HG02973 (cell line): ENCODE results near the gene SORL1-AS1.

Source experiments
- ATAC-seq: cut with Tn5 transposase; IDR thresholded peaks from one replicate; pipeline ENCODE4 v1.9.1; 2021; ENCODE audit warnings: moderate library complexity; ENCODE audit not compliant: unreplicated experiment

SORL1-AS1 gene

GRCh38 chr11:121476379-121477032 lies 23.7 kb upstream of the SORL1-AS1 start:
- no peak for ATAC-seq

- ATAC-seq, result no peak
These were observed 21.9 kb upstream of the SORL1-AS1 start for GRCh38 chr11:121474680-121475079.

DNA sequence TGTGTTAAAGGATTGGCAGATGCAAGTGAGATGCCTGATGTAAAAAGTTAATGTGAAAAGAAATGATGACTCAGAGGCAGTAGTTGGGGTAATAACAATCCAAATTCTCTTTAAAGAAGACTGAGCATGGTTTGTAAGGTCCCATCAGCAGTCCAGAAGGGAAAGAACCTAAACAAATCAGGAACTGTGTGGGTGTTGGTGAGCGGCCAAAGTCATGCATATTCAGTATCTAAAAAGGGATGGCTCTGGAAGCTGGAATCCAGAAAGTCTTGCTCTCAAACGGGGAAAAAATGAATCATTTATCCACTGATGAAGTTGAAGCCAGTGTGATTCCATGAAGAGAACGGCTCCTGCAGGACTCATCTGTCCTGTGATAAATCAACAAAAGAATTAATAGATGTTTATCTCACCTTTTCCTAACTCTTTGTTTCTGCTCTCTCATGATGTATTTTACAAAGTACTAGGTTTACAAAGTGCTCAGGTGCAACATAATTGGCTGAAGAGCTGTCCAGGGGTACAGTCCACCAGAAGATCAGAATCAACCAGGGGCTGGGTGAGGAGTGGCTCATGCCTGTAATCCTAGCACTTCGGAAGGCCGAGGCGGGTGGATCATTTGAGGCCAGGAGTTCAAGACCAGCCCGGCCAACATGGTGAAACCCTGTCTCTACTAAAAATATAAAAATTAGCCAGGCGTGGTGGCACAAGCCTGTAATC lies 20.5 kb upstream of the SORL1-AS1 start:
- ATAC-seq, result no peak

- ATAC-seq, result no peak
These were observed 19.5 kb upstream of the SORL1-AS1 start for GRCh38 chr11:121472312-121472711.

DNA sequence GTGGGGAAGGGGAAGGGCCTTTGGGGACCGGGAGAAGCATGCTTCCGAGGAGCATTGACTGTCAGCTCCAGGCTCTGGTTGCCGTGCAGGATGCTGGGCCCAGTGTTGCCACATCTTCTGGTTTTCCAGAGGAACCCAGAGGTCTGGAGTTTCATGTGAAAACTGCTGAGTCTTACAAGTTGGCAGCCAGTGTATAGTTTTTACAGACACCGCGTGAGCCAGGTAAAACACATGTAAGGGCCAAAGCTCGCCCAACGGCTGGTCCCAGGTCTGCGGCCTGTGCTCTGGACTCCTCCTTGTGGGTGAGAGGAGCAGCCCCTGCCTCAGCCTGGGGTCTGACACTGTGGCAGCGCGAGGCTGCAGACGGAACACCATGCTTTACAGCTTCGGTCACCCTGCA lies 18.4 kb upstream of the SORL1-AS1 start:
- ATAC-seq, result no peak

DNA sequence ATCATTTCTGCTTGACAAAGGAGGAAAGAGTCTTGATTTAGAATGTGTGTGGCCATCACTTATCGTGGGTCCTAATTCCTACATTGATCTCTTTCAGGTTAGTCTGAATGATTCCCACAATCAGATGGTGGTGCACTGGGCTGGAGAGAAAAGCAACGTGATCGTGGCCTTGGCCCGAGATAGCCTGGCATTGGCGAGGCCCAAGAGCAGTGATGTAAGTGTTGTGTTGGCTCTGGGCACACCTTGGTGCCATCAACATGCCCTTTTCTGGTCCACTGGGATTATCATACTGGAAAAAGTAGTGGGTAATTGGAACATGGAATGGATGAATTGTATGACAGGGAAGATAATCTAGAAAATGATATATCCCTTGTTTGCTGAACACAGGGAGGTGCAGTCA lies 17.1 kb upstream of the SORL1-AS1 start:
- ATAC-seq, result no peak

GRCh38 chr11:121467965-121468364 lies 15.2 kb upstream of the SORL1-AS1 start:
- ATAC-seq, result peak; percentile 58

- ATAC-seq, result no peak
These were observed 14.7 kb upstream of the SORL1-AS1 start for GRCh38 chr11:121467471-121467870.

- no peak for ATAC-seq
These were observed 13.5 kb upstream of the SORL1-AS1 start for GRCh38 chr11:121466063-121466794.

- ATAC-seq, result no peak
These were observed 12.9 kb upstream of the SORL1-AS1 start for GRCh38 chr11:121465709-121466062.

DNA sequence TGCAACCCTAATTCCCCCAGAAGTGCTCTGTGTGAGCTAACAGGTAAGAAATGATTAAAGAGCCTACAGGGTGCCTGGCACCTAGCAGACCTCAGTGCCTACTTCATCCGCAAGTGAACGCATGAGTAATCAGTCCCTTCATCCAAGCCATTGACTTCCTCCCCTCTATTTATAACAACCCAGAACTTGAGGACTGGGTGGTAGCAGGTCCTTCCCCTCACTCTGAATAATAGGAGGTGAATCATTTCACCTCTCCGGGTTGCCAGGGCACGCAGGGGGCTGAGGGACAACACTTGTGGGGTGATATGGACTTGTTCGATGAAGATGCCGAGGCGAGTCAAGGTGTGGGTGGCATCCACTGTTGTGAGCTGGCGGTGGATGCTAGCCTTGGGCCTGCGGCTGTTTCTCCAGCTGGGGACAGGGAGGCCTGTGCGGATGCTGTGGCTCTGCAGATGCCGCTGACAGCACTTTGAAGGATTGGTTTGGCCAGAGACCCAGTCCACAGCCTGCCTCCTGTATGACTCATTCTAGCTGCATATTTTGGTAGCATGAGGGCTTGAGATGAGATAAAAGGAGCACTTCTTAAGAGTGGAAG lies 11.7 kb upstream of the SORL1-AS1 start:
- peak; percentile 35 for ATAC-seq

DNA sequence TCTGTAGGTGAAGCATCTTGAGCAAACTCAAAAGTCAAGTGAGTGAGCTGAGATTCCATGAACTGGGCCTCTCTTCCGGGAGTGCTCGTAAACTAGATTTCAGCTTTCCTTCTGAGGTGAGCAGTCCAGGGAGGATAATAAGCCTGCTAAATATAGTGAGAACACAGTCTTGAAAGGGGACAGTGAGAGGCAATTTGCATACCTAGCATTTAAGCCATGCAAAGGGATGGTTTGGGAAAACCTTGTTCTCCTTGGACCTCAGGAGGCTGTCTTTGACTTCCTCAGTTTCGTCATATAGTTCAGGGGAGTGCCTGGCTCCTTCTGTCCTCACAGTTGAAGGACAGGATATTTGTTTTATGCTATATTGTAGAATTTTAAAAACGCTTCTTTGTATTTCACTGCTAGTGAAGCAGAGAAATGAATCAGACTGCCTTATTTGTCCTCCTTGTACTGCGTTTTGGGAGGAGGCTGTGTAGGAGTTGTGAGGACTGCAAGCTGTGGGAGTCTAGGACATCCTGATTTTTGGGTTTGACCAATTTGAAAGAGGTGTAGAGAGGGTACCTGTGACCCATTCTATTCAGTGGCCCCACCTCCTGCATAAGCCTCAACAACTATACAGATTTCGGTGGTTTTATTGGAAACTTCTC lies 11.0 kb upstream of the SORL1-AS1 start:
- ATAC-seq, result no peak

GRCh38 chr11:121461843-121462242 lies 9.1 kb upstream of the SORL1-AS1 start:
- ATAC-seq, result no peak

DNA sequence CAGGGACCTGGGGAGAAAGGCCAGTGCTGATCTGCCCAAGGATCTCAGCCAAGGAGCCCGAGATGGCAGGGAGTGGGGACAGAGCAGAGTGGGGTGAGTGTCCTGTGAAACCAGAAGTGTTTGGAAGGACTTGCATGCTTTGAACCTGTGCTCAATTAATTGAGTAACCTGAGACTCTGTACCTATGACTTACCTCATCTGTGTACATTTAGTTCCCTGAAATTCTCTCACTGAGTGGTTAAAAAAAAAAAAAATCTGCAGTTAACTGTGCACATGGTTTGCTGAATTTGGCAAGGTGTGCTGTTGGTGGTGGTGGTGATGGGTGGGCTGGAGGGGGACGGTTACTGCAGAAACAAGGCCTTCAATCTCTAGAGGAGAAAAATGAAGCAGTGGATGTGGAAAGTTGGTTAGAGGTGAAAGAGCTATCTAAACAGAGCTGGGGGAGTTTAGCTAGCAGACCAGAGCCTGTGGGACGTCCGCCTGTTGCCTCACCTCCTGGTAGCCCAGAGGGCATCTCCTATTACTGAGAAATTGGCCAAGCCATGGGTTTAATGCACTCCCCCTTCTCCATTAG lies 8.3 kb upstream of the SORL1-AS1 start:
- ATAC-seq, result no peak

- no peak for ATAC-seq
These were observed 6.7 kb upstream of the SORL1-AS1 start for GRCh38 chr11:121459413-121460017.

GRCh38 chr11:121458551-121458950 lies 5.8 kb upstream of the SORL1-AS1 start:
- ATAC-seq, result no peak

- no peak for ATAC-seq
These were observed 4.2 kb upstream of the SORL1-AS1 start for GRCh38 chr11:121456816-121457431.

DNA sequence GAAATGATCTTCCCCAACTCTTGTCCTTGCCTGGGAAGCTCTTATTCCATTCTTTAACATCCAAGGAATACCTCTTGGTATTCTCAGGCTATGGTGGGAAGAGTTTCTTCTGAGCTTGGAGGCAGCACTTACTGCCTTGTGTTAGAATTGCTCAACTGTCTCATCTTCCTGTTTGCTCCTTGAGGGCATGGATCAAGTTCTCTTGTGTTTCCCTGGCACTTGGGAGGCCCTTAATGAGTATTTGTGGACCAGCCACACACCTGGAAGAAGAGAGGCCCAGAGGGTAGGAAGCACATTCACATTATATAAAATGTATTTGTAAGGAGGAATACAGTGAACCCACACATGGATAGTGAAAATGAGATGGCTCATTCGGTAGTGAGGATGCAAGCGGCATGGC lies 3.4 kb upstream of the SORL1-AS1 start:
- no peak for ATAC-seq

GRCh38 chr11:121455115-121455514 lies 2.3 kb upstream of the SORL1-AS1 start:
- no peak for ATAC-seq
